ENCODE measurements around the gene CDH4. TPM values are rescaled to one million over a fixed set of nuclear protein-coding genes. Genes with fewer than 3 reads are reported as not detected.

The CDH4 gene
- polyA plus RNA-seq, 1 donor (not counting 4 experiments of a cell fraction or from before 2014, with no cell fraction given) = 2.2 TPM

- peak; percentile 44 for FAIRE-seq
- dilution Hi-C loops (cut with MboI; ENCODE audit: extremely low pct_ligation_motif_present, low sequenced_read_pairs) = no loop called here
- no peak for TF ChIP-seq EZH2 (IDR thresholded peaks at IDR 0.05; ENCODE audit: low read length)
- Histone ChIP-seq H3K27ac (ENCODE audit: control insufficient read depth, insufficient read depth, low read length) (no peak overlapping the region), H3K79me2 (ENCODE audit: control insufficient read depth, insufficient read depth, low read length) (no peaks in the 10 kb centered on the region), H3K4me3 (ENCODE audit: control insufficient read depth in 2 of 3, extremely low read depth in 1 of 3, insufficient read depth in 2 of 3, low read depth in 1 of 3, low read length in 3 of 3) (peak overlapping the region in 2 of 3 experiments; percentile 32 to 49), H3K9me3 (ENCODE audit: control insufficient read depth, low read depth, low read length) (no peaks in the 10 kb centered on the region), H3K36me3 (ENCODE audit: control insufficient read depth in 2 of 2, extremely low read depth in 1 of 2, insufficient read depth in 2 of 2, low read length in 2 of 2) (no peaks in the 10 kb centered on the region), H3K27me3 (ENCODE audit: control insufficient read depth, extremely low read depth, insufficient read depth, low read length) (peaks cover 8% of the 10 kb centered on the region), H3K9me1 (ENCODE audit: control insufficient read depth, extremely low read depth, insufficient read depth, low read length) (no peaks in the 10 kb centered on the region), H4K20me1 (ENCODE audit: control insufficient read depth, extremely low read depth, insufficient read depth, low read length) (no peaks in the 10 kb centered on the region), H3K4me1 (ENCODE audit: control insufficient read depth, extremely low read depth, insufficient read depth, low read length) (peaks cover 29% of the 10 kb centered on the region), H3K4me2 (ENCODE audit: control insufficient read depth, extremely low read depth, insufficient read depth, low read depth, low read length) (peak overlapping the region; percentile 95), H3K9ac (ENCODE audit: control insufficient read depth, extremely low read depth, insufficient read depth, low read length) (peak overlapping the region; percentile 49), H2AFZ (ENCODE audit: control insufficient read depth, low read length) (no peak overlapping the region)
- DNase-seq (ENCODE audit: low read depth, low spot score) = no peak
Observed at GRCh38 chr20:61682114-61682995, 430.3 kb downstream of the CDH4 start.

- Histone ChIP-seq H3K79me2 (ENCODE audit: control insufficient read depth, insufficient read depth, low read length) (no peaks in the 10 kb centered on the region), H3K36me3 (ENCODE audit: control insufficient read depth in 2 of 2, extremely low read depth in 1 of 2, insufficient read depth in 2 of 2, low read length in 2 of 2) (no peaks in the 10 kb centered on the region), H3K9me1 (ENCODE audit: control insufficient read depth, extremely low read depth, insufficient read depth, low read length) (no peaks in the 10 kb centered on the region), H3K9ac (ENCODE audit: control insufficient read depth, extremely low read depth, insufficient read depth, low read length) (peak overlapping the region; percentile 49), H3K4me3 (ENCODE audit: control insufficient read depth in 2 of 3, extremely low read depth in 1 of 3, insufficient read depth in 2 of 3, low read depth in 1 of 3, low read length in 3 of 3) (peak overlapping the region in 2 of 3 experiments; percentile 32 to 49), H2AFZ (ENCODE audit: control insufficient read depth, low read length) (no peak overlapping the region), H3K27me3 (ENCODE audit: control insufficient read depth, extremely low read depth, insufficient read depth, low read length) (peaks cover 8% of the 10 kb centered on the region), H4K20me1 (ENCODE audit: control insufficient read depth, extremely low read depth, insufficient read depth, low read length) (no peaks in the 10 kb centered on the region), H3K27ac (ENCODE audit: control insufficient read depth, insufficient read depth, low read length) (peak overlapping the region; percentile 35), H3K4me2 (ENCODE audit: control insufficient read depth, extremely low read depth, insufficient read depth, low read depth, low read length) (peak overlapping the region; percentile 95), H3K9me3 (ENCODE audit: control insufficient read depth, low read depth, low read length) (no peaks in the 10 kb centered on the region), H3K4me1 (ENCODE audit: control insufficient read depth, extremely low read depth, insufficient read depth, low read length) (peaks cover 29% of the 10 kb centered on the region)
- TF ChIP-seq EZH2 (IDR thresholded peaks at IDR 0.05; ENCODE audit: low read length) = no peak
- no peak for TF ChIP-seq CTCF (optimal IDR thresholded peaks at IDR 0.05 in 1 of 3, IDR thresholded peaks at IDR 0.05 in 1 of 3, conservative IDR thresholded peaks at IDR 0.05 in 1 of 3; ENCODE audit: extremely low read depth in 1 of 3, insufficient read depth in 2 of 3, low read length in 3 of 3)
- dilution Hi-C loops (cut with MboI; ENCODE audit: extremely low pct_ligation_motif_present, low sequenced_read_pairs) = no loop called here
- FAIRE-seq (no peak), DNase-seq (ENCODE audit: low read depth, low spot score) (no peak)
Observed at GRCh38 chr20:61682996-61683681, 431.1 kb downstream of the CDH4 start.

Measured in keratinocyte (primary cell).